Liver (tissue), 9 donors: Measurements from ENCODE around the gene TRERF1. TPM values are rescaled to one million over a fixed set of nuclear protein-coding genes. Genes with fewer than 3 reads are reported as not detected.
A peak's percentile ranks its signal among the peaks of the same experiment; 100 is the strongest.

Source experiments
- DNase-seq: peaks from one replicate; pipeline ENCODE4 v3.0.0-alpha.2; 2017; ENCODE audit warnings: low spot score
- H3K27ac ChIP-seq, 2 donors: one replicate each; pipeline ENCODE4 v1.7.0; 2013; ENCODE audit warnings: inconsistent platforms in 2 of 2, low read length in 2 of 2, control low read depth in 1 of 2, low read depth in 1 of 2, mild to moderate bottlenecking in 1 of 2
- H3K27me3 ChIP-seq, 4 donors: one replicate each; pipeline versions ENCODE4 v1.6.1 to v1.7.0; 2013; ENCODE audit warnings: low read length in 3 of 4, inconsistent platforms in 1 of 4, mild to moderate bottlenecking in 1 of 4, moderate library complexity in 1 of 4; ENCODE audit not compliant: control insufficient read depth in 4 of 4, insufficient read depth in 4 of 4
- H3K36me3 ChIP-seq, 4 donors: one replicate each; pipeline versions ENCODE4 v1.6.1 to v1.7.0; 2013; ENCODE audit warnings: low read length in 3 of 4, mild to moderate bottlenecking in 3 of 4, low read depth in 1 of 4, moderate library complexity in 1 of 4; ENCODE audit not compliant: control insufficient read depth in 4 of 4, insufficient read depth in 3 of 4
- H3K4me1 ChIP-seq, 4 donors: one replicate each; pipeline versions ENCODE4 v1.6.1 to v1.7.0; 2013; ENCODE audit warnings: low read length in 3 of 4, mild to moderate bottlenecking in 3 of 4, moderate library complexity in 1 of 4; ENCODE audit not compliant: control insufficient read depth in 4 of 4, insufficient read depth in 4 of 4
- H3K4me3 ChIP-seq, 3 donors: one replicate each; pipeline versions ENCODE4 v1.6.1 to v1.7.0; 2013; ENCODE audit warnings: low read length in 3 of 3, control low read depth in 1 of 3, low read depth in 1 of 3, mild to moderate bottlenecking in 1 of 3
- H3K9ac ChIP-seq, 2 donors: one replicate each; pipeline ENCODE4 v1.7.0; 2013; ENCODE audit warnings: low read length in 2 of 2, mild to moderate bottlenecking in 2 of 2, moderate library complexity in 2 of 2, control low read depth in 1 of 2, low read depth in 1 of 2
- H3K9me3 ChIP-seq, 4 donors: one replicate each; pipeline versions ENCODE4 v1.6.1 to v1.7.0; 2013; ENCODE audit warnings: low read length in 3 of 4; ENCODE audit not compliant: control insufficient read depth in 4 of 4
- EGR1 ChIP-seq, 2 donors: IDR thresholded peaks; 2 replicates each; pipeline ENCODE4 v1.6.1; 2016 to 2018; ENCODE audit warnings: antibody characterized with exemption in 2 of 2, low read depth in 2 of 2
- GABPA ChIP-seq, 2 donors: IDR thresholded peaks in 1 of 2; conservative IDR thresholded peaks in 1 of 2; 2 replicates each; pipeline ENCODE4 v1.6.1; 2016; ENCODE audit warnings: antibody characterized with exemption in 2 of 2, mild to moderate bottlenecking in 1 of 2, moderate library complexity in 1 of 2
- JUND ChIP-seq, 2 donors: IDR thresholded peaks; 2 replicates each; pipeline ENCODE4 v1.6.1; 2016; ENCODE audit warnings: antibody characterized with exemption in 2 of 2
- RAD21 ChIP-seq, 2 donors: IDR thresholded peaks; 2 replicates each; pipeline ENCODE4 v1.6.1; 2016; ENCODE audit warnings: antibody characterized with exemption in 2 of 2, mild to moderate bottlenecking in 2 of 2
- WGBS: extraction: QIAGEN DNeasy Blood & Tissue Kit; methylation state at CpG from one replicate; pipeline ENCODE4 v1.1.7; 2013; 5-methylcytosine and 5-hydroxymethylcytosine counted together
- polyA plus RNA-seq, 2 donors: library from polyadenylated mRNA; stranded (reverse) in 1 of 2; unstranded in 1 of 2; fragments of 200-250 nt in 1 of 2; fragments of >200 nt in 1 of 2; fragmentation: Nextera tagmentation in 1 of 2; extraction: Ambion mirVana in 1 of 2; gene quantifications; one replicate each; pipeline versions ENCODE4 v1.2.1 to v1.2.3, GENCODE V29; 2013 to 2015
- total RNA-seq, 2 donors: library from RNA; depleted of rRNA; stranded (reverse); fragments of >200 nt; gene quantifications; one replicate each; pipeline ENCODE4 v1.2.3, GENCODE V29; 2014
- TF ChIP-seq, protein P1 (sequence below): IDR thresholded peaks from 2 replicates; pipeline ENCODE4 v1.6.1; 2016; ENCODE audit warnings: antibody characterized with exemption, mild to moderate bottlenecking
- TF ChIP-seq, protein P2 (sequence below): IDR thresholded peaks from 2 replicates; pipeline ENCODE4 v1.6.1; 2016; ENCODE audit warnings: antibody characterized with exemption
- donor health status: healthy.
- donor health status: healthy.
- donor health status: healthy.
- donor health status: healthy.
- donor health status: healthy.

The TRERF1 gene
- total and polyA plus RNA-seq, 4 donors, result 0.33 to 1.3 (median 0.68) TPM

DNA sequence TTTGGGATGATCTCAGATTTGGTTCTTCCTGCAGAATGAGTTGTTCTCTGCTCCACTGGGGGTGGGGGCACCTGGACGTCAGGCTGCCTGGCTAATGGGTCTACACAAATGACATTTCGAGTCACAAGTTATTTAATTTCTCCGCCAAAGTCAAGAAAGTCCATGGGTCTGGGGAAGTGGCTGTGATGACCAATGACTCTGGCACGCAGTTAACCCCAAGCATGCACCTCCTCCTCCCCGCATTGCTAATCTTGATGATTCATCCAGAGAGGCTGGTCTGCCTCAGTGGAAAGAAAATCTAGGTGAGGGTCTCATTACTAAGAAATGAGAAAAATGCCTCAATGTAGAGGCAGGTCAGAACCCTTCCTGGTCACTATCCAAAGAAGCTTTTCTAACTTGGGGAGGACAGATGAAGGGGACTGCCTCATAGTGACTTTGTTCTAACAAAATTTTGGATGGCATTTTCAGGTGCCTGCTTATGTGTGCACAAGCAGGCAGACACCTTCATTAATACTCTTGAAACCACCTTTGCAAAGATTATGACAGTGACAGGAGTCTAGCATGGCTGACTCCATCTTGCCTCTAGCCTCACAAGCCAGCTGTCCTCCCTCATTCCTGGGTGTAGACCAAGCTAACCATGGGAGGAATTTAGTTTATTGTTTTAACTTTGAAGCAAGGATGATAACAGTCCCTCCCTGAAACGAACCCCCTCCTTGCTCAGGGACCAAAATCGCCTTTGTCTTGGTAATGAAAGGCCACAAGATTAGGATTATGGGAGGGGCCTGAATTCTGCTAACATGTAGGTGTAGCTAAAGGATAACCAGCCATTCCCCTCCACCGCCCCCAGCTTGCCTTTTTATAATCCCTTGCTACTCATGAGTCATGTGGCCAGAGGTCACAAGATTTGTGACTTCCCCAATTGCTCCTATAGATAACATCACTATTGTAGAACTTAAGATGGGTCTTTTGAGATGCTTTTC is 135.4 kb downstream of the TRERF1 start:
- WGBS, result 62% methylated on average over 8 of the region's 8 CpGs

DNA sequence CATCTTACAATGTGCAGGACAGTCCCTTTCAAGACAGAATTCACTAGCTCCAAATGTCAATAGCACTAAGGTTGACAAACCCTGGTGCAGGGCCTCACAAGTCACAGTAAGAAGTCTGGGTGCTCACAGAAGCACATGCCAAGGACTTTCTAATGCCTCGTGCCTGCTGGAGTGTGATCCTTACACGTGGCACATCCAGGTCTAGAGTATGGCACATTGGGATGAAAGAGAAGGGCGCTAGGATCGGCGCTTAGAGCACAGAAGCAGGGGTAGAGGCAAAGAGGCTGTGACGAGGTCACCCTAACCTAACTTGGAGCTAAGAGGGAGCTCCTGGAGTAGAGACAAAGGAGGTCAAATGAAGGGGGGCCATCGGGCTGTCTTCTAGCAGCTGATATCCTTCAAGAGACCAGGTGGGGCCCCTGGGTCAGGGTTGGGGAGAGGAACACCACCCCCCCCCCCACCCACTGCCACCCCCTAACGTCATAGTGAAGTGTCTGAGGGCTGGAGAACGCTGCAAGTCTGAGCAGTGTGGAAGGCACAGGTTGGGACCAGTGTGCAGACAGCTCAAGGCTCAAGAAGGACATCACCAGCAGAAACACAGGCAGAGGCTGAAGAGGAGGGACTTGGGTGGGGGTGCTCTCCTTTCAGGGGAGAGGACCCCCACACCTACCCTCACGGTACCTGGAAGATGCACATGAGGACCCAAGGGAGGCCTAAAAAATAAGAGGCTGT is 136.3 kb downstream of the TRERF1 start:
- no peak overlapping the region for H3K4me3 ChIP-seq
- no peaks in the 10 kb centered on the region for H3K4me1 ChIP-seq
- H3K27ac ChIP-seq, result no peak overlapping the region

More for the DNA sequence above, 135.4 kb downstream of the TRERF1 start:
- Histone ChIP-seq H3K9ac (no peak overlapping the region), H3K4me1 (no peaks in the 10 kb centered on the region), H3K27me3 (no peaks in the 10 kb centered on the region), H3K27ac (peak overlapping the region in 1 of 2 donors; percentile 11), H3K36me3 (no peaks in the 10 kb centered on the region), H3K4me3 (no peak overlapping the region), H3K9me3 (no peaks in the 10 kb centered on the region)
- no peak for TF ChIP-seq RAD21 (IDR thresholded peaks at IDR 0.05)
- no peak for TF ChIP-seq EGR1 (IDR thresholded peaks at IDR 0.05; ENCODE audit: low read depth in 2 of 2)
- TF ChIP-seq GABPA (IDR thresholded peaks at IDR 0.05 in 1 of 2, conservative IDR thresholded peaks at IDR 0.05 in 1 of 2), result no peak
- TF ChIP-seq, protein P1, sequence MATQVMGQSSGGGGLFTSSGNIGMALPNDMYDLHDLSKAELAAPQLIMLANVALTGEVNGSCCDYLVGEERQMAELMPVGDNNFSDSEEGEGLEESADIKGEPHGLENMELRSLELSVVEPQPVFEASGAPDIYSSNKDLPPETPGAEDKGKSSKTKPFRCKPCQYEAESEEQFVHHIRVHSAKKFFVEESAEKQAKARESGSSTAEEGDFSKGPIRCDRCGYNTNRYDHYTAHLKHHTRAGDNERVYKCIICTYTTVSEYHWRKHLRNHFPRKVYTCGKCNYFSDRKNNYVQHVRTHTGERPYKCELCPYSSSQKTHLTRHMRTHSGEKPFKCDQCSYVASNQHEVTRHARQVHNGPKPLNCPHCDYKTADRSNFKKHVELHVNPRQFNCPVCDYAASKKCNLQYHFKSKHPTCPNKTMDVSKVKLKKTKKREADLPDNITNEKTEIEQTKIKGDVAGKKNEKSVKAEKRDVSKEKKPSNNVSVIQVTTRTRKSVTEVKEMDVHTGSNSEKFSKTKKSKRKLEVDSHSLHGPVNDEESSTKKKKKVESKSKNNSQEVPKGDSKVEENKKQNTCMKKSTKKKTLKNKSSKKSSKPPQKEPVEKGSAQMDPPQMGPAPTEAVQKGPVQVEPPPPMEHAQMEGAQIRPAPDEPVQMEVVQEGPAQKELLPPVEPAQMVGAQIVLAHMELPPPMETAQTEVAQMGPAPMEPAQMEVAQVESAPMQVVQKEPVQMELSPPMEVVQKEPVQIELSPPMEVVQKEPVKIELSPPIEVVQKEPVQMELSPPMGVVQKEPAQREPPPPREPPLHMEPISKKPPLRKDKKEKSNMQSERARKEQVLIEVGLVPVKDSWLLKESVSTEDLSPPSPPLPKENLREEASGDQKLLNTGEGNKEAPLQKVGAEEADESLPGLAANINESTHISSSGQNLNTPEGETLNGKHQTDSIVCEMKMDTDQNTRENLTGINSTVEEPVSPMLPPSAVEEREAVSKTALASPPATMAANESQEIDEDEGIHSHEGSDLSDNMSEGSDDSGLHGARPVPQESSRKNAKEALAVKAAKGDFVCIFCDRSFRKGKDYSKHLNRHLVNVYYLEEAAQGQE, result no peak
- DNase-seq, result no peak

DNA sequence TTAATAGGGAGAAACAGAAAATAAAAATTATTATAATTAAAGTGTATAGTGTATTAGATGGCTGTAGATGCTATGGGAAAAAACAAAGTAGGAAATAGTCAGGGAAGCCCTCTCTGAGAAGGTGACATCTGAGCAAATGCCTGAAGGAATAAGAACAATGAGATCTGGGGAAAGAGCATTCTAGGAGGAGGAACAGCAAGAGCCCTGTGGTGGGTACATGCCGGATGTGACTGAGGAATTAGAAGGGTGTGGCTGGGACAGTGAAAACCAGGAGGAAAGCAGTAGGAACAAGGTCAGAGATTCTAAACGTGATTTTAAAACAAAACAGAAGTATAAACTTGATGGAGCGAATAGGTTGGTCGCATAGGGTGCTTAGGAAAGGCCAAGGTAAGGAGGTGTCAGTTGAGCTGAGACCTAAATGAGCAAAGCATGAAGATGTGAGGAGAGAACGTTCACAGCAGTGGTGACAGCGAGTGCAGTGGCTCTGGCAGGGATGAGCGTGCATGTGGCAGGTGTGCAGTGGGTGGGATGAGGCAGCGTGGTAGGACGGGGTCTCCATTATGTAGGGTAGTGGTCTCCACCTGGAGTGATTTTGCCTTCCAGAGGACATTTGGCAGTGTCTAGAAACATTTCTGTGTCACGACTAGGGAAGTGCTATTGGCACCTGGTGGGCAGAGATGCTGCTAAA is 137.0 kb downstream of the TRERF1 start:
- Histone ChIP-seq H3K4me3 (no peak overlapping the region), H3K9ac (no peak overlapping the region), H3K9me3 (no peaks in the 10 kb centered on the region), H3K4me1 (no peaks in the 10 kb centered on the region), H3K27ac (no peak overlapping the region), H3K36me3 (no peaks in the 10 kb centered on the region), H3K27me3 (no peaks in the 10 kb centered on the region)
- no peak for TF ChIP-seq EGR1 (IDR thresholded peaks at IDR 0.05; ENCODE audit: low read depth in 2 of 2)
- WGBS, result 81% methylated on average over 10 of the region's 10 CpGs
- no peak for DNase-seq

More for the DNA sequence above, 136.3 kb downstream of the TRERF1 start:
- TF ChIP-seq JUND (IDR thresholded peaks at IDR 0.05), result no peak
- TF ChIP-seq, protein P2, sequence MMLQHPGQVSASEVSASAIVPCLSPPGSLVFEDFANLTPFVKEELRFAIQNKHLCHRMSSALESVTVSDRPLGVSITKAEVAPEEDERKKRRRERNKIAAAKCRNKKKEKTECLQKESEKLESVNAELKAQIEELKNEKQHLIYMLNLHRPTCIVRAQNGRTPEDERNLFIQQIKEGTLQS, result no peak
- no peak for DNase-seq
- H3K36me3 ChIP-seq, result no peaks in the 10 kb centered on the region
- whole genome bisulfite sequencing, result 80% methylated on average over 10 of the region's 10 CpGs
- H3K9me3 ChIP-seq, result no peaks in the 10 kb centered on the region
- no peaks in the 10 kb centered on the region for H3K27me3 ChIP-seq
- H3K9ac ChIP-seq, result no peak overlapping the region
